ENCODE data around the gene PROM2. TPM values are rescaled to one million over a fixed set of nuclear protein-coding genes. Genes with fewer than 3 reads are reported as not detected.

Gene PROM2
- total RNA-seq, 1 experiment from 2014 or later = 3.1 TPM

DNA sequence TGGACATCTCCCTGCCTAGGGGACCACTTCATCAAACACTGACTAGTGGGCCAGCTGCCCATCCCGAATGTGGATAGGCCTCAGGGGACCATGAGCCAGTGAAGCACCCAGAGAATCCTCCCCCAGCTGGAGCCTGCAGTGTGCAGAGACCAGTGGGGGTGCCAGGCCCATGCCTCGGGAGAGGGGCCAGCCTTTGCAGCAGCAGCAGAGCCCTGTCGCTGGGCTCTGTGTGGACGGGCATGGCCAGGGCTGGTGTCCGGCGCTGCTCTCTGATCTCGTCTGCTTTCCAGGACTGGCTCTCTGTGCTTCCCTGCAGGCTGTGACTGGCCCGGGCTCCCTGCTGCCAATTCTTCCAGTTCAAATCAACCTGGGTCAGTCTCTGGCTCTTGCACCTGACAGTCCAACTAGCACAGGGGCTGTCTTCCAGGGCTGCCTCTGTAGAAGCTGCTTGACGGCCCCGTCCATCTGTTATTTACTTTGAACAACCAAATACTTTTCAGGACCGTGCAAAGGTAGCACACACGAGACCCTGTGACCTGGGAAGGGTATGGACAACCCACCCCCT lies 34.3 kb downstream of the PROM2 start:
- H3K9ac ChIP-seq (ENCODE audit: extremely low read depth, insufficient read length, low read length) = no peak overlapping the region
- H3K14ac ChIP-seq (ENCODE audit: insufficient read depth, low read length) = no peak overlapping the region; the same call in 1 of the 2 replicates
- no peak overlapping the region for H3K27ac Mint-ChIP-seq
- H2BK12ac ChIP-seq (ENCODE audit: insufficient read length, low read depth, low read length) = no peak overlapping the region
- no peaks in the 10 kb centered on the region for H3K79me1 ChIP-seq (ENCODE audit: insufficient read depth, low read depth, low read length, poor library complexity, severe bottlenecking)
- H2AK5ac ChIP-seq (ENCODE audit: insufficient read length, low read length) = no peak overlapping the region
- H4K5ac ChIP-seq (ENCODE audit: insufficient read length, low read depth, low read length) = no peak overlapping the region
- no peaks in the 10 kb centered on the region for H3K36me3 Mint-ChIP-seq (ENCODE audit: insufficient read depth in 1 of 3, low read depth in 3 of 3)
- no peak overlapping the region for H3K18ac ChIP-seq (ENCODE audit: insufficient read length, low read depth, low read length)
- no peak overlapping the region for H3K56ac ChIP-seq (ENCODE audit: insufficient read length, low read depth, low read length)
- no peak overlapping the region for H2BK120ac ChIP-seq (ENCODE audit: low read depth, low read length, poor library complexity, severe bottlenecking)
- no peak overlapping the region for H3K4ac ChIP-seq (ENCODE audit: low read depth, low read length)
- no peak overlapping the region for H2BK20ac ChIP-seq (ENCODE audit: low read depth, low read length, poor library complexity, severe bottlenecking)
- H4K20me1 ChIP-seq (ENCODE audit: control insufficient read depth, insufficient read depth, insufficient read length) = no peaks in the 10 kb centered on the region
- H3K27me3 Mint-ChIP-seq (ENCODE audit: low read depth) = no peaks in the 10 kb centered on the region; the same call in 1 of the 2 replicates
- no peak overlapping the region for H4K91ac ChIP-seq (ENCODE audit: insufficient read length, low read depth, low read length)
- H3K79me2 ChIP-seq (ENCODE audit: insufficient read depth, low read length) = no peaks in the 10 kb centered on the region
- no peak overlapping the region for H3K23ac ChIP-seq (ENCODE audit: insufficient read length, low read depth, low read length)
- no peaks in the 10 kb centered on the region for H3K23me2 ChIP-seq (ENCODE audit: insufficient read length, low read depth, low read length, poor library complexity, severe bottlenecking)
- H2BK15ac ChIP-seq (ENCODE audit: low read depth, low read length) = no peak overlapping the region
- H3T11ph ChIP-seq (ENCODE audit: low read length) = no peak overlapping the region
- no peak overlapping the region for H2BK5ac ChIP-seq (ENCODE audit: insufficient read length, low read length)
- no peak overlapping the region for H4K8ac ChIP-seq (replicated peaks; ENCODE audit: insufficient read length, low read depth, low read length)
- peaks cover 8 to 17% of the 10 kb centered on the region in 2 experiments; a peak in 3 of 4 replicates for H3K4me1 Mint-ChIP-seq
- TF ChIP-seq, protein P1, sequence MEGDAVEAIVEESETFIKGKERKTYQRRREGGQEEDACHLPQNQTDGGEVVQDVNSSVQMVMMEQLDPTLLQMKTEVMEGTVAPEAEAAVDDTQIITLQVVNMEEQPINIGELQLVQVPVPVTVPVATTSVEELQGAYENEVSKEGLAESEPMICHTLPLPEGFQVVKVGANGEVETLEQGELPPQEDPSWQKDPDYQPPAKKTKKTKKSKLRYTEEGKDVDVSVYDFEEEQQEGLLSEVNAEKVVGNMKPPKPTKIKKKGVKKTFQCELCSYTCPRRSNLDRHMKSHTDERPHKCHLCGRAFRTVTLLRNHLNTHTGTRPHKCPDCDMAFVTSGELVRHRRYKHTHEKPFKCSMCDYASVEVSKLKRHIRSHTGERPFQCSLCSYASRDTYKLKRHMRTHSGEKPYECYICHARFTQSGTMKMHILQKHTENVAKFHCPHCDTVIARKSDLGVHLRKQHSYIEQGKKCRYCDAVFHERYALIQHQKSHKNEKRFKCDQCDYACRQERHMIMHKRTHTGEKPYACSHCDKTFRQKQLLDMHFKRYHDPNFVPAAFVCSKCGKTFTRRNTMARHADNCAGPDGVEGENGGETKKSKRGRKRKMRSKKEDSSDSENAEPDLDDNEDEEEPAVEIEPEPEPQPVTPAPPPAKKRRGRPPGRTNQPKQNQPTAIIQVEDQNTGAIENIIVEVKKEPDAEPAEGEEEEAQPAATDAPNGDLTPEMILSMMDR (conservative IDR thresholded peaks at IDR 0.05) = no peak
- no peaks in the 10 kb centered on the region for H3K9me3 ChIP-seq (ENCODE audit: control insufficient read depth, low read depth, low read length)
- no peaks in the 10 kb centered on the region for H3K4me1 ChIP-seq (ENCODE audit: insufficient read depth, low read length)
- no peak overlapping the region for H3K4me3 Mint-ChIP-seq
- no peaks in the 10 kb centered on the region for H3K27me3 ChIP-seq (ENCODE audit: insufficient read depth, low read length)
- no peaks in the 10 kb centered on the region; a peak in 1 of 5 replicates for H3K9me3 Mint-ChIP-seq
- H2AFZ ChIP-seq (ENCODE audit: low read length) = no peak overlapping the region
- DNase-seq = no peak
- WGBS (ENCODE audit: extremely low coverage, insufficient read length, low lambda C conversion rate) = no CpG with 5 or more reads among the region's 12 CpGs
- H3K4me2 ChIP-seq (ENCODE audit: insufficient read depth, insufficient read length, low read length) = no peak overlapping the region
- H3K27ac ChIP-seq (ENCODE audit: insufficient read length, low read depth, low read length) = no peak overlapping the region
